WTC11 (cell line): ENCODE measurements around the gene VTI1B.

ENCODE experiments used
- CREB1 ChIP-seq: sonication (generic); formaldehyde crosslinking; IDR thresholded peaks from 2 replicates; pipeline ENCODE4 v1.8.0; 2023; ENCODE audit warnings: mild to moderate bottlenecking, missing genetic modification reagents
- CREM ChIP-seq: sonication (generic); formaldehyde crosslinking; IDR thresholded peaks from 2 replicates; pipeline ENCODE4 v1.8.1; 2022; ENCODE audit warnings: mild to moderate bottlenecking, missing genetic modification reagents, moderate library complexity
- EMX1 ChIP-seq: fragments of 250-450 bp; sonication (Bioruptor Pico); IDR thresholded peaks from 2 replicates; pipeline ENCODE4 v1.8.0; 2021; ENCODE audit warnings: mild to moderate bottlenecking
- KAT7 ChIP-seq: sonication (generic); formaldehyde crosslinking; IDR thresholded peaks from 2 replicates; pipeline ENCODE4 v1.8.1; 2023; ENCODE audit warnings: missing genetic modification reagents, mild to moderate bottlenecking, borderline replicate concordance
- MAX ChIP-seq: sonication (generic); formaldehyde crosslinking; IDR thresholded peaks from 2 replicates; pipeline ENCODE4 v1.8.0; 2022; ENCODE audit warnings: mild to moderate bottlenecking, missing genetic modification reagents
- MXD4 ChIP-seq: fragments of 250-450 bp; sonication (Bioruptor Pico); IDR thresholded peaks from 2 replicates; pipeline ENCODE4 v1.8.0; 2021; ENCODE audit warnings: mild to moderate bottlenecking, moderate library complexity, borderline replicate concordance
- NFYB ChIP-seq: sonication (generic); formaldehyde crosslinking; conservative IDR thresholded peaks from 2 replicates; pipeline ENCODE4 v1.8.0; 2022; ENCODE audit warnings: low read depth, missing genetic modification reagents
- TF ChIP-seq, protein P1 (sequence below): fragments of 200-600 bp; IDR thresholded peaks from 2 replicates; pipeline ENCODE4 v1.8.0; 2022; ENCODE audit warnings: antibody characterized with exemption
- TF ChIP-seq, protein P2 (sequence below): sonication (generic); formaldehyde crosslinking; conservative IDR thresholded peaks from 2 replicates; pipeline ENCODE4 v1.8.1; 2023; ENCODE audit warnings: mild to moderate bottlenecking, low read depth, missing genetic modification reagents, moderate library complexity
- TF ChIP-seq, protein P3 (sequence below): sonication (generic); formaldehyde crosslinking; IDR thresholded peaks from 2 replicates; pipeline ENCODE4 v1.8.1; 2022; ENCODE audit warnings: low read depth, missing genetic modification reagents, borderline replicate concordance
- TF ChIP-seq, protein P4 (sequence below): sonication (generic); formaldehyde crosslinking; IDR thresholded peaks from 2 replicates; pipeline ENCODE4 v1.8.1; 2022; ENCODE audit warnings: missing genetic modification reagents, borderline replicate concordance

GRCh38 chr14:67675219-67675582 lies 769 bp upstream of the VTI1B start:
- TF ChIP-seq MAX (CRISPR knock-in tag), result no peak
- no peak for TF ChIP-seq KAT7 (CRISPR knock-in tag)
- TF ChIP-seq, protein P1, sequence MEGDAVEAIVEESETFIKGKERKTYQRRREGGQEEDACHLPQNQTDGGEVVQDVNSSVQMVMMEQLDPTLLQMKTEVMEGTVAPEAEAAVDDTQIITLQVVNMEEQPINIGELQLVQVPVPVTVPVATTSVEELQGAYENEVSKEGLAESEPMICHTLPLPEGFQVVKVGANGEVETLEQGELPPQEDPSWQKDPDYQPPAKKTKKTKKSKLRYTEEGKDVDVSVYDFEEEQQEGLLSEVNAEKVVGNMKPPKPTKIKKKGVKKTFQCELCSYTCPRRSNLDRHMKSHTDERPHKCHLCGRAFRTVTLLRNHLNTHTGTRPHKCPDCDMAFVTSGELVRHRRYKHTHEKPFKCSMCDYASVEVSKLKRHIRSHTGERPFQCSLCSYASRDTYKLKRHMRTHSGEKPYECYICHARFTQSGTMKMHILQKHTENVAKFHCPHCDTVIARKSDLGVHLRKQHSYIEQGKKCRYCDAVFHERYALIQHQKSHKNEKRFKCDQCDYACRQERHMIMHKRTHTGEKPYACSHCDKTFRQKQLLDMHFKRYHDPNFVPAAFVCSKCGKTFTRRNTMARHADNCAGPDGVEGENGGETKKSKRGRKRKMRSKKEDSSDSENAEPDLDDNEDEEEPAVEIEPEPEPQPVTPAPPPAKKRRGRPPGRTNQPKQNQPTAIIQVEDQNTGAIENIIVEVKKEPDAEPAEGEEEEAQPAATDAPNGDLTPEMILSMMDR, result no peak
- TF ChIP-seq, protein P2, sequence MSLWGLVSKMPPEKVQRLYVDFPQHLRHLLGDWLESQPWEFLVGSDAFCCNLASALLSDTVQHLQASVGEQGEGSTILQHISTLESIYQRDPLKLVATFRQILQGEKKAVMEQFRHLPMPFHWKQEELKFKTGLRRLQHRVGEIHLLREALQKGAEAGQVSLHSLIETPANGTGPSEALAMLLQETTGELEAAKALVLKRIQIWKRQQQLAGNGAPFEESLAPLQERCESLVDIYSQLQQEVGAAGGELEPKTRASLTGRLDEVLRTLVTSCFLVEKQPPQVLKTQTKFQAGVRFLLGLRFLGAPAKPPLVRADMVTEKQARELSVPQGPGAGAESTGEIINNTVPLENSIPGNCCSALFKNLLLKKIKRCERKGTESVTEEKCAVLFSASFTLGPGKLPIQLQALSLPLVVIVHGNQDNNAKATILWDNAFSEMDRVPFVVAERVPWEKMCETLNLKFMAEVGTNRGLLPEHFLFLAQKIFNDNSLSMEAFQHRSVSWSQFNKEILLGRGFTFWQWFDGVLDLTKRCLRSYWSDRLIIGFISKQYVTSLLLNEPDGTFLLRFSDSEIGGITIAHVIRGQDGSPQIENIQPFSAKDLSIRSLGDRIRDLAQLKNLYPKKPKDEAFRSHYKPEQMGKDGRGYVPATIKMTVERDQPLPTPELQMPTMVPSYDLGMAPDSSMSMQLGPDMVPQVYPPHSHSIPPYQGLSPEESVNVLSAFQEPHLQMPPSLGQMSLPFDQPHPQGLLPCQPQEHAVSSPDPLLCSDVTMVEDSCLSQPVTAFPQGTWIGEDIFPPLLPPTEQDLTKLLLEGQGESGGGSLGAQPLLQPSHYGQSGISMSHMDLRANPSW (CRISPR knock-in tag), result no peak
- no peak for TF ChIP-seq CREM (CRISPR knock-in tag)
- TF ChIP-seq, protein P3, sequence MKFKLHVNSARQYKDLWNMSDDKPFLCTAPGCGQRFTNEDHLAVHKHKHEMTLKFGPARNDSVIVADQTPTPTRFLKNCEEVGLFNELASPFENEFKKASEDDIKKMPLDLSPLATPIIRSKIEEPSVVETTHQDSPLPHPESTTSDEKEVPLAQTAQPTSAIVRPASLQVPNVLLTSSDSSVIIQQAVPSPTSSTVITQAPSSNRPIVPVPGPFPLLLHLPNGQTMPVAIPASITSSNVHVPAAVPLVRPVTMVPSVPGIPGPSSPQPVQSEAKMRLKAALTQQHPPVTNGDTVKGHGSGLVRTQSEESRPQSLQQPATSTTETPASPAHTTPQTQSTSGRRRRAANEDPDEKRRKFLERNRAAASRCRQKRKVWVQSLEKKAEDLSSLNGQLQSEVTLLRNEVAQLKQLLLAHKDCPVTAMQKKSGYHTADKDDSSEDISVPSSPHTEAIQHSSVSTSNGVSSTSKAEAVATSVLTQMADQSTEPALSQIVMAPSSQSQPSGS (CRISPR knock-in tag), result no peak
- 0 out of 2 replicates have a peak, but pooled peaks have one; percentile 18 for TF ChIP-seq EMX1 (CRISPR knock-in tag)
- TF ChIP-seq CREB1, result no peak
- TF ChIP-seq, protein P4, sequence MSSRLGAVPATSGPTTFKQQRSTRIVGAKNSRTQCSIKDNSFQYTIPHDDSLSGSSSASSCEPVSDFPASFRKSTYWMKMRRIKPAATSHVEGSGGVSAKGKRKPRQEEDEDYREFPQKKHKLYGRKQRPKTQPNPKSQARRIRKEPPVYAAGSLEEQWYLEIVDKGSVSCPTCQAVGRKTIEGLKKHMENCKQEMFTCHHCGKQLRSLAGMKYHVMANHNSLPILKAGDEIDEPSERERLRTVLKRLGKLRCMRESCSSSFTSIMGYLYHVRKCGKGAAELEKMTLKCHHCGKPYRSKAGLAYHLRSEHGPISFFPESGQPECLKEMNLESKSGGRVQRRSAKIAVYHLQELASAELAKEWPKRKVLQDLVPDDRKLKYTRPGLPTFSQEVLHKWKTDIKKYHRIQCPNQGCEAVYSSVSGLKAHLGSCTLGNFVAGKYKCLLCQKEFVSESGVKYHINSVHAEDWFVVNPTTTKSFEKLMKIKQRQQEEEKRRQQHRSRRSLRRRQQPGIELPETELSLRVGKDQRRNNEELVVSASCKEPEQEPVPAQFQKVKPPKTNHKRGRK (CRISPR knock-in tag), result no peak
- no peak for TF ChIP-seq NFYB (CRISPR knock-in tag)
- no peak for TF ChIP-seq MXD4 (CRISPR knock-in tag)
